Right ventricle myocardium inferior (tissue), 1 donor: ENCODE measurements around the gene RBM18. TPM values are rescaled to one million over a fixed set of nuclear protein-coding genes. Genes with fewer than 3 reads are reported as not detected.

Source experiments
- ATAC-seq: fragments of 200-7000 bp; cut with Tn5 transposase; one replicate; pipeline ENCODE4 v1.9.1; 2020; ENCODE audit warnings: mild to moderate bottlenecking, moderate library complexity
- DNase-seq: peaks from one replicate; pipeline ENCODE4 v3.0.0; 2021; ENCODE audit errors: missing footprints
- intact Hi-C: fragments of 100-400 bp; cut with DNase I; formaldehyde crosslinking; loops from one replicate; pipeline ENCODE4 v1.11.0; 2022
- long read RNA-seq: library from polyadenylated mRNA; unstranded; transcript quantifications from one replicate; pipeline ENCODE4 v2.0.0, GENCODE V29; 2021
- total RNA-seq: library from RNA; stranded (reverse); fragmentation: NEBNext Ultra II Directional; extraction: Animal tissue kit (Norgen Biotek cat#: 25700); gene quantifications from one replicate; pipeline ENCODE4 v1.2.1, GENCODE V29; 2021
- donor health status: DM: no; HTN: yes; CAD: no; lungs with severe emphysema.

The RBM18 gene
- 38.5 TPM for total RNA-seq
- long read RNA-seq, full-length matches to known transcripts, result 53 of 57 reads
- long read RNA-seq, partial matches to known transcripts, result 0 of 57 reads
- long read RNA-seq, other reads (novel, unspliced or antisense), result 4 of 57 reads

GRCh38 chr9:122264360-122265148 lies at the start of gene RBM18, which contains the start of gene MRRF:
Gene RBM18 (minus strand): TSS chr9:122264840. CDS start chr9:122261492, 3,348 bp downstream.
Gene MRRF (plus strand): TSS chr9:122264882. CDS start chr9:122270892, 6,010 bp downstream.
- ATAC-seq (peak; percentile 90), DNase-seq (peak; percentile 97)
- intact Hi-C loops, result loop anchor here (2.0 to 10.0 kb wide), 3 partner anchors 84 to 560 kb away; partner anchors contain the start of genes MORN5, NDUFA8 and PDCL

DNA sequence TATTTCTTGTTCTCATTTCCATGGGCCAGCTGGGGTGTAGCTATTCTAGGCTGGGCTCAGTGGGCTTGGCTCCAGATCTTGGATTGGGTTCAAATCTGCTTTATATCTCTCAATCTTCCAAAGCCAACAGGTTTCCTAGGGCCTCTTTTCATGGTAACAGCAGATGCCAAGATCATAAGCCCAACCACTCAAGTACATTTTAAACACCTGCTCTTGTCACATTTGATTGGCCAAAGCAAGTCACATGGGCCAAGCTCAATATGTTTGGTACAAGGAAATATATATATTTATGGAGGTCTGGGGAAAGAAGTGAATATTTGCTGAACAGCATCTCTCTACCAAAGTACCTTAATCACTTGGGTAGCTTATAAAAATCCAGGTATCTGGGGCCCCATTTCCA lies 49.5 kb upstream of the RBM18 start:
- DNase-seq (no peak), ATAC-seq (no peak)
- intact Hi-C loops, result no loop called here

- intact Hi-C loops, result loop anchor here (2.0 to 5.0 kb wide), 2 partner anchors 37 to 58 kb away; no protein-coding TSS in a partner anchor
- ATAC-seq, result no peak
These were observed 45.2 kb upstream of the RBM18 start for GRCh38 chr9:122309861-122310260.

DNA sequence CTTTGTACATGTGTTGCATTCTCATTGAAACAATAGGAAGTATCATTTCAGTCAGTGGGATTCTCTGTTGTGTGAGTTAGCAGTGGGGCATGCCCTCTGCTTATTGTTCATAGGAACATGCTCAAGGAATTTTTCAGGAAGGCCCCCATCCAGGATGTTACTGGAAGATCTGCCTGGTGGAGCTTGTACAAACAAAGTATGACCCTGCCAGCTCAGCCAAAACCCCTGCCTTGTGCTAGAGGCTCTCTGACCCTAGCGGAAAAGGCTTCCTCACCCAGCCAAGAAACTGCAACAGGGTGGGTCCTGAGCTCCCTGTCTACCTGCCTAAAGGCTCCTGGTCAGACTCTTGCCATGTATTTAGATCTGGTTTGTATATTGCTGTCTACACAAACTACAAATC lies 43.3 kb upstream of the RBM18 start:
- peak; percentile 16 for ATAC-seq
- intact Hi-C loops, result loop anchor here (2.0 to 5.0 kb wide), 2 partner anchors 39 to 56 kb away; no protein-coding TSS in a partner anchor
- no peak for DNase-seq

More at GRCh38 chr9:122309861-122310260, 45.2 kb upstream of the RBM18 start:
- DNase-seq, result no peak

DNA sequence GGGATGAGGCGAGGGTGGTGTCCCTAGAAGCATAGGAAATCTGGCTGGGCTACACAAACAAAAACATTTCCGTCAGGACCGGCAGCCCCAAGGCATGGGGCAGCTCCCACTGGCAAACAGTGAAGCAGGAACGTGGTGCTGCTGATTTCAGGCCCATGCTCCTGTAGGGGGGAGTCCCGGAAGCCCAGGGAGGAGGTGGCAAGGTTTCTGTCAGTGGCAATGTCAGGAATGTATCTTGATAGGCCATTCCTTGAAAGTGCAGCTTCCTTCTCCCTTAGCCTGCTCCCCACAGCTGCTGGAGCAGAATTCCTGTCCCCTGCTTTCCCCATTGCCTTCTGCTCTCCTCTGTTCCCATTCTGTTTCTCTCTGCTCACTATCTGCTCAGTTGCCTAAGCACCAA lies 42.4 kb upstream of the RBM18 start:
- intact Hi-C loops, result loop anchor here (5.0 kb wide), 1 partner anchor 55 kb away; no protein-coding TSS in a partner anchor
- ATAC-seq (no peak), DNase-seq (no peak)

DNA sequence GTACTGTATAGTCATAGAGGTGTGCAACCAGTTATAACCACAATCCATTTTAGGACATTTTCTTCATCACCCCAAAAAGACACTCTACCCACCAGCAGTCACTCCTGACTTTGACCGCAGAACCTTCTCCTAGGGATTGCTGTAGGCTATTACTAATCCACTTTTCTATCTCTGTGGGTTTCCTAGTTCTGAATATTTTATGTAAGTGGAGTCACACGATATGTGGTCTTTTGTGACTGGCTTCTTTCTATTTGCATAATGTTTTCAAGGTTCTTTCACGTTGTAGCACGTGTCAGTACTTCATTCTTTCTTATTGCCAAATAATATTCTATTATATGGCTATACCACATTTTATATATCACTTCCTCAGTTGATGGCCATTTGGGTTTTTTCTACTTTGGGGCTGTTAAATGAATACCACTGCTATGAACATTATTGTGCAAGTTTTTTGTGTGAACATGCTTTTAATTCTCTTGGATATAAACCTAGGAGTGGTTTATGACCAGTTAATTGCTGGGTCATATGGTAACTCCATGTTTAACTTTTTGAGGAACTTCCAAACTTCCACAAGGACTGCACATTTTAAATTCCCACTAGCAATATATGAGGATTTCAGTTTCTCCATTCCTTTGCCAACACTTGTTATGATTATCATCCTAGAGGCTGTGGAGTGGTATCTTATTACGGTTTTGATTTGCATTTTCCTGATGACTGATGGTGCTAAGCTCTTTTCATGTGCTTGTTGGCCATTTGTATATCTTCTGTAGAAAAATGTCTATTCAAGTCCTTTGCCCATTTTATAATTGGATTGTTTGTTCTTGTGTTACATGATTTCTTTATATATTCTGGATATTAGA lies 37.8 kb upstream of the RBM18 start:
- DNase-seq, result no peak
- intact Hi-C loops, result no loop called here
- ATAC-seq, result no peak

GRCh38 chr9:122297512-122297911 lies 32.9 kb upstream of the RBM18 start:
- intact Hi-C loops, result no loop called here
- no peak for ATAC-seq
- DNase-seq, result no peak

DNA sequence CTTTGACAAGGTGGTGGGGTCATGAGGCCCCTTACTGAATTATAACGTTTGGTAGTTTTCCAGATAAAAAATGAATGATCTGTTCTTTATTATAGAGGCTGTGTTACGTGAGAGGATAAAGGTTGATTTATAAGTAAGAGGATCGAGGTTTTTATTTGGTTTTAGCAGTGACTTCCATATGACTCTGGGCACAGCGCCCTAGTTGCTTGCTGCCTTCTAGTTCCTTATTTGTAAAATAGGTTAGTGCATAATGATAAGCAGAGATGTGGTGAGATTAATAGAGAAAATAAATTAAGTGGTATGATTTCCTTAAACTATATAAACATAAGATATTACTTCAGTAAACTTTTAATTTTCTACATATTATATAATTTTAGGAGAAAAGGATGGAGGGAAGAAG lies 29.9 kb upstream of the RBM18 start:
- DNase-seq (no peak), ATAC-seq (no peak)
- intact Hi-C loops, result no loop called here

DNA sequence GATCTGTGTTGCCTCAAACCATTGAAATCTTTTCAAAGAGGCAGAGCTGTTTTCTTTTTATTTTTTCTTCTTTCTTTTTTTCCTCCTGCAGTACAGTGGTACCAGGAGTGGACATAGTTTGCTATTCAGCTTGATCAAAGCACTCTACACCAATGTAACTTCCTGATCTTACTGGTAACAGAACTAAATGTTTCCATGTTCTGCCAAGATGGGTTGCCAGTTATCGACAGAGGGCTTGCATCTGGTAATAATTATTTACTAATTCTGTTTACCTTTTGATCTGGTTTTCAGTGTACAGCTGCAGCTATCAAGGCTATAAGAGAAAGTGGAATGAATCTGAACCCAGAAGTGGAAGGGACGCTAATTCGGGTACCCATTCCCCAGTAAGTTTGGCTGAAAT lies 26.8 kb upstream of the RBM18 start:
- DNase-seq (no peak), ATAC-seq (no peak)
- intact Hi-C loops, result no loop called here

- no peak for DNase-seq
- intact Hi-C loops, result no loop called here
- no peak for ATAC-seq
These were observed 22.6 kb upstream of the RBM18 start for GRCh38 chr9:122287214-122287720.

GRCh38 chr9:122286764-122287163 lies 22.1 kb upstream of the RBM18 start:
- ATAC-seq, result no peak

DNA sequence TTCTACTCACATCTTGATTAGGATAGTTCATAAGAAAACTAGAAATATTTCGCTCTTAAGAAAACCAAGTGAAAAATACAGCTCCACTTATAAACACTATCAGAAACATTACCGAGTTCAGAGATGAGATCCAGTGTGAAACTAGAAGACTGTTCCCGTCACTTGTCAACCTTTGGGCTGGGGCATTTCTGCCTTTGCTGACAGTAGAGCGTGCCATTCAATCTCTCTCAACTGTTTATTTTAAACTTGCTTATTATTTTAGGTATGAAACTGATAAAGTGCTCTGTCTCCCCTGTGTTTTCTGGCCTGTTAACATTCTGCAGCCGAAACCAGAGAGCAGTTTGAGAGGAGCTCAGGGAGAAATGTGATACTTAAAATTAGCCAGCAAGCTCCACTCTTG lies 16.7 kb upstream of the RBM18 start:
- no peak for ATAC-seq
- intact Hi-C loops, result no loop called here
- DNase-seq, result no peak

More at GRCh38 chr9:122286764-122287163, 22.1 kb upstream of the RBM18 start:
- DNase-seq, result no peak
- intact Hi-C loops, result no loop called here

GRCh38 chr9:122277285-122277897 lies 12.8 kb upstream of the RBM18 start:
- no peak for DNase-seq
- intact Hi-C loops, result no loop called here
- no peak for ATAC-seq

GRCh38 chr9:122276096-122276495 lies 11.5 kb upstream of the RBM18 start:
- DNase-seq, result no peak
- ATAC-seq, result no peak
- intact Hi-C loops, result no loop called here

DNA sequence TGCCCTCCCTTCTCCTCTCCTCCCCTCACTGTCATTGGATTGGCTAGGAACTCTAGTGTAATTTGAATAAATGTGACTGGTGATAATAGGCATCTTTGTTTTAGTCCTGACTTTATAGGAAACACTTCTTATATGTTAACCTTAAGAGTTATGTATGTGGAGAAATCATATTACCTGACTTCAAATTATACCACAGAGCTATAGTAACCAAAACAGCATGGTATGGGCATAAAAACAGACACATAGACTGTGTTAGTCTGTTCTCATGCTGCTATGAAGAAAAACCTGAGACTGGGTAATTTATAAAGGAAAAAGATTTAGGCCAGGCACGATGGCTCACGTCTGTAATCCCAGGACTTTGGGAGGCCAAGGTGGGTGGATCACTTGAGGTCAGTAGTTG lies 9.4 kb upstream of the RBM18 start:
- no peak for ATAC-seq
- intact Hi-C loops, result no loop called here

GRCh38 chr9:122268041-122268814 lies 3.6 kb upstream of the RBM18 start:
- intact Hi-C loops, result loop anchor here (10.0 kb wide), 1 partner anchor 557 kb away; the partner anchor contains the start of gene PDCL
- no peak for DNase-seq
- ATAC-seq, result no peak

More for the DNA sequence above, 9.4 kb upstream of the RBM18 start:
- no peak for DNase-seq

- intact Hi-C loops, result loop anchor here (2.0 to 10.0 kb wide), 2 partner anchors 83 to 559 kb away; partner anchors contain the start of gene PDCL
- ATAC-seq, result peak; percentile 2
- DNase-seq, result no peak
These were observed 692 bp upstream of the RBM18 start for GRCh38 chr9:122265149-122265915.
